ENCODE results near the gene SLC6A18.

Gene SLC6A18

GRCh38 chr5:1293416-1294205, 68.4 kb downstream of the SLC6A18 start:
- in situ Hi-C loops (cut with MboI; ENCODE audit: low sequenced_read_pairs, unreplicated experiment) = no loop called here
- TF ChIP-seq CTCF (IDR thresholded peaks at IDR 0.05; ENCODE audit: borderline replicate concordance, control extremely low read depth, extremely low read depth, insufficient read depth, missing control alignments) = no peak
- no peak for DNase-seq (ENCODE audit: low spot score)

- DNase-seq (ENCODE audit: low spot score) = no peak
- TF ChIP-seq CTCF (IDR thresholded peaks at IDR 0.05; ENCODE audit: borderline replicate concordance, control extremely low read depth, extremely low read depth, insufficient read depth, missing control alignments) = no peak
- in situ Hi-C loops (cut with MboI; ENCODE audit: low sequenced_read_pairs, unreplicated experiment) = no loop called here
Measured at GRCh38 chr5:1294206-1294834, 69.1 kb downstream of the SLC6A18 start.

- TF ChIP-seq CTCF (IDR thresholded peaks at IDR 0.05; ENCODE audit: borderline replicate concordance, control extremely low read depth, extremely low read depth, insufficient read depth, missing control alignments) = no peak
- in situ Hi-C loops (cut with MboI; ENCODE audit: low sequenced_read_pairs, unreplicated experiment) = no loop called here
- DNase-seq (ENCODE audit: low spot score) = peak; percentile 87
Measured at GRCh38 chr5:1294835-1295649, 69.9 kb downstream of the SLC6A18 start, which contains the start of gene TERT. TERT (minus strand) TSS chr5:1295068; CDS start chr5:1294989, 79 bp downstream.

GRCh38 chr5:1295650-1296037, 70.5 kb downstream of the SLC6A18 start:
- in situ Hi-C loops (cut with MboI; ENCODE audit: low sequenced_read_pairs, unreplicated experiment) = no loop called here
- no peak for TF ChIP-seq CTCF (IDR thresholded peaks at IDR 0.05; ENCODE audit: borderline replicate concordance, control extremely low read depth, extremely low read depth, insufficient read depth, missing control alignments)
- DNase-seq (ENCODE audit: low spot score) = no peak
